H4 (cell line): ENCODE data around the gene TNFRSF6B. TPM values are rescaled to one million over a fixed set of nuclear protein-coding genes. Genes with fewer than 3 reads are reported as not detected.

Experiments
- total RNA-seq: library from RNA; depleted of rRNA; stranded (reverse); fragments of >200 nt; shearing (Covaris generic); gene quantifications from 2 replicates; pipeline ENCODE4 v1.2.3, GENCODE V29; 2014; rRNA removed

Gene TNFRSF6B
- total RNA-seq, 1 experiment from 2014 or later: 0.10 TPM

Other genes with a start within 250 kb of the TNFRSF6B start
- 3.4 and 6.6 TPM in 2 replicates for gene KCNQ2, start 224.0 kb upstream of the TNFRSF6B start, total RNA-seq
- 181 and 233 TPM in 2 replicates for gene EEF1A2, start 197.6 kb upstream of the TNFRSF6B start, total RNA-seq
- gene PPDPF, start 175.9 kb upstream of the TNFRSF6B start, total RNA-seq: 93.2 and 126 TPM in 2 replicates
- gene PTK6, start 159.3 kb upstream of the TNFRSF6B start, total RNA-seq: not detected in 2 replicates
- gene SRMS, start 148.9 kb upstream of the TNFRSF6B start, total RNA-seq: not detected in 2 replicates
- not detected in 2 replicates for gene FNDC11, start 142.5 kb upstream of the TNFRSF6B start, total RNA-seq
- 12.3 and 23.2 TPM in 2 replicates for gene HELZ2, start 122.4 kb upstream of the TNFRSF6B start, total RNA-seq
- 5.5 and 6.0 TPM in 2 replicates for gene GMEB2, start 69.6 kb upstream of the TNFRSF6B start, total RNA-seq
- 9.4 and 18.9 TPM in 2 replicates for gene STMN3, start 43.2 kb upstream of the TNFRSF6B start, total RNA-seq
- 8.6 and 11.6 TPM in 2 replicates for gene RTEL1, start 38.3 kb upstream of the TNFRSF6B start, total RNA-seq
- 24.6 and 36.0 TPM in 2 replicates for gene ARFRP1, start 11.3 kb downstream of the TNFRSF6B start, total RNA-seq
- gene ZGPAT, start 11.4 kb downstream of the TNFRSF6B start, total RNA-seq: 5.4 and 9.4 TPM in 2 replicates
- gene LIME1, start 40.0 kb downstream of the TNFRSF6B start, total RNA-seq: 0.27 and 0.68 TPM in 2 replicates
- gene SLC2A4RG, start 43.1 kb downstream of the TNFRSF6B start, total RNA-seq: 12.9 and 18.8 TPM in 2 replicates
- 0.68 and 3.1 TPM in 2 replicates for gene ZBTB46, start 134.6 kb downstream of the TNFRSF6B start, total RNA-seq
- gene ABHD16B, start 164.8 kb downstream of the TNFRSF6B start, total RNA-seq: not detected in 2 replicates
- 44.7 and 56.7 TPM in 2 replicates for gene TPD52L2, start 168.6 kb downstream of the TNFRSF6B start, total RNA-seq
- 16.1 and 21.0 TPM in 2 replicates for gene DNAJC5, start 198.5 kb downstream of the TNFRSF6B start, total RNA-seq